Common myeloid progenitor, CD34-positive (primary cell): ENCODE measurements around the gene CABLES1.

Source experiments
- CTCF ChIA-PET: fragments of 350-600 bp; sonication (Branson Sonifier 250); formaldehyde crosslinking; loops from one replicate; lab custom pipeline; 2021; ENCODE audit warnings: antibody characterized with exemption; lab: Charles Lee
- POLR2A ChIA-PET: fragments of 350-600 bp; sonication (Branson Sonifier 250); formaldehyde crosslinking; loops from one replicate; lab custom pipeline; 2021; ENCODE audit warnings: antibody characterized with exemption; lab: Charles Lee
- DNase-seq, 3 donors: peaks; one replicate each; pipeline versions ENCODE4 v3.0.0 to v3.0.0-alpha.2; 2013
- H3K27ac ChIP-seq, 2 experiments: 1 replicate in 1 of 2; 2 replicates in 1 of 2; pipeline ENCODE4 v1.7.0; 2013; ENCODE audit warnings: inconsistent platforms in 2 of 2, low read length in 2 of 2, mild to moderate bottlenecking in 2 of 2, low read depth in 1 of 2, moderate library complexity in 1 of 2; ENCODE audit not compliant: severe bottlenecking in 2 of 2, insufficient read depth in 1 of 2, poor library complexity in 1 of 2
- H3K27me3 ChIP-seq, 5 experiments: replicated peaks in 2 of 5; 1 replicate in 3 of 5; 2 replicates in 2 of 5; pipeline versions ENCODE4 v1.6.1 to v1.7.0; 2013; ENCODE audit warnings: low read length in 4 of 5, mild to moderate bottlenecking in 2 of 5, moderate library complexity in 2 of 5, inconsistent platforms in 1 of 5; ENCODE audit not compliant: insufficient read depth in 5 of 5, control insufficient read depth in 4 of 5
- H3K36me3 ChIP-seq, 4 experiments: 1 replicate in 2 of 4; 2 replicates in 2 of 4; pipeline versions ENCODE4 v1.6.1 to v1.7.0; 2013; ENCODE audit warnings: low read length in 3 of 4, control low read depth in 1 of 4, mild to moderate bottlenecking in 1 of 4; ENCODE audit not compliant: control insufficient read depth in 4 of 4, insufficient read depth in 4 of 4
- H3K4me1 ChIP-seq, 4 experiments: 1 replicate in 3 of 4; 2 replicates in 1 of 4; pipeline versions ENCODE4 v1.6.1 to v1.7.1; 2013; ENCODE audit warnings: low read length in 3 of 4, mild to moderate bottlenecking in 3 of 4, control low read depth in 1 of 4, inconsistent platforms in 1 of 4, moderate library complexity in 1 of 4; ENCODE audit not compliant: control insufficient read depth in 4 of 4, insufficient read depth in 4 of 4; ENCODE audit errors: control extremely low read depth in 1 of 4
- H3K4me3 ChIP-seq, 7 experiments: 1 replicate in 4 of 7; 2 replicates in 3 of 7; pipeline versions ENCODE4 v1.5.1 to v1.7.0; 2013; ENCODE audit warnings: mild to moderate bottlenecking in 7 of 7, low read length in 6 of 7, moderate library complexity in 6 of 7, inconsistent platforms in 2 of 7, low read depth in 2 of 7, control low read depth in 1 of 7; ENCODE audit not compliant: insufficient read depth in 4 of 7, control insufficient read depth in 1 of 7; ENCODE audit errors: extremely low read depth in 1 of 7
- H3K9me3 ChIP-seq, 5 experiments: 1 replicate in 4 of 5; 2 replicates in 1 of 5; pipeline versions ENCODE4 v1.6.1 to v1.7.1; 2013; ENCODE audit warnings: low read length in 4 of 5, mild to moderate bottlenecking in 2 of 5, inconsistent platforms in 1 of 5, low read depth in 1 of 5, moderate library complexity in 1 of 5; ENCODE audit not compliant: control insufficient read depth in 4 of 5, insufficient read depth in 2 of 5; ENCODE audit errors: control extremely low read depth in 1 of 5
- WGBS: methylation state at CpG from one replicate; pipeline ENCODE4 v1.1.5; 2013; ENCODE audit not compliant: insufficient coverage; 5-methylcytosine and 5-hydroxymethylcytosine counted together

Gene CABLES1

GRCh38 chr18:23277399-23277798 lies 142.1 kb downstream of the CABLES1 start:
- no peak for DNase-seq

GRCh38 chr18:23279931-23280330 lies 144.6 kb downstream of the CABLES1 start:
- Histone ChIP-seq H3K27me3 (no peaks in the 10 kb centered on the region), H3K36me3 (peaks cover 0 to 5% (median 0%) of the 10 kb centered on the region in 4 experiments), H3K4me3 (no peak overlapping the region), H3K27ac (no peak overlapping the region), H3K9me3 (peaks cover 0 to 12% (median 9%) of the 10 kb centered on the region in 5 experiments), H3K4me1 (peaks cover 0 to 5% (median 4%) of the 10 kb centered on the region in 4 experiments)
- POLR2A ChIA-PET: interaction anchor here (0.7 kb wide), 1 partner anchor 75 kb away, joined by 3 read pairs; no protein-coding TSS in a partner anchor
- WGBS: 75% methylated on average over 11 of the region's 12 CpGs
- DNase-seq: no peak
- CTCF ChIA-PET: interaction anchor here (1.0 to 2.3 kb wide), 4 partner anchors 14 to 73 kb away, joined by 3 to 7 read pairs (median 3); no protein-coding TSS in a partner anchor

More at GRCh38 chr18:23277399-23277798, 142.1 kb downstream of the CABLES1 start:
- peaks cover 0 to 12% (median 9%) of the 10 kb centered on the region in 5 experiments for H3K9me3 ChIP-seq
- H3K4me1 ChIP-seq: peaks cover 0 to 5% (median 4%) of the 10 kb centered on the region in 4 experiments
- ChIA-PET CTCF (interaction anchor here (1.3 kb wide), 1 partner anchor 45 kb away, joined by 3 read pairs; no protein-coding TSS in a partner anchor), POLR2A (no interaction called here)
- no peak overlapping the region for H3K27ac ChIP-seq
- H3K4me3 ChIP-seq: no peak overlapping the region
- no peaks in the 10 kb centered on the region for H3K27me3 ChIP-seq
- H3K36me3 ChIP-seq: peaks cover 0 to 5% (median 0%) of the 10 kb centered on the region in 4 experiments

- 100% methylated on average over 1 of the region's 5 CpGs for WGBS
- Histone ChIP-seq H3K9me3 (peaks cover 0 to 12% (median 9%) of the 10 kb centered on the region in 5 experiments), H3K36me3 (peaks cover 0 to 5% (median 0%) of the 10 kb centered on the region in 4 experiments), H3K27me3 (no peaks in the 10 kb centered on the region), H3K4me1 (peaks cover 0 to 5% (median 4%) of the 10 kb centered on the region in 4 experiments), H3K4me3 (no peak overlapping the region), H3K27ac (no peak overlapping the region)
- ChIA-PET CTCF (interaction anchor here (1.0 to 2.3 kb wide), 3 partner anchors 15 to 72 kb away, joined by 3 to 7 read pairs (median 3); no protein-coding TSS in a partner anchor), POLR2A (interaction anchor here (0.7 kb wide), 1 partner anchor 74 kb away, joined by 3 read pairs; no protein-coding TSS in a partner anchor)
- DNase-seq: no peak
These were observed 145.6 kb downstream of the CABLES1 start for GRCh38 chr18:23280844-23281243.

GRCh38 chr18:23281626-23282436 lies 146.5 kb downstream of the CABLES1 start:
- peaks cover 0 to 5% (median 0%) of the 10 kb centered on the region in 4 experiments for H3K36me3 ChIP-seq
- H3K27ac ChIP-seq: no peak overlapping the region
- no peak overlapping the region for H3K4me3 ChIP-seq
- peaks cover 0 to 5% (median 4%) of the 10 kb centered on the region in 4 experiments for H3K4me1 ChIP-seq
- H3K9me3 ChIP-seq: peaks cover 0 to 10% (median 8%) of the 10 kb centered on the region in 5 experiments
- POLR2A ChIA-PET: no interaction called here
- CTCF ChIA-PET: no interaction called here
- no peaks in the 10 kb centered on the region for H3K27me3 ChIP-seq
- WGBS: 96% methylated on average over 9 of the region's 14 CpGs
- no peak for DNase-seq

GRCh38 chr18:23282437-23282781 lies 147.1 kb downstream of the CABLES1 start:
- ChIA-PET CTCF (interaction anchor here (0.6 kb wide), 1 partner anchor 11 kb away, joined by 3 read pairs; no protein-coding TSS in a partner anchor), POLR2A (no interaction called here)
- H3K27me3 ChIP-seq: no peaks in the 10 kb centered on the region
- DNase-seq: no peak
- H3K4me1 ChIP-seq: peaks cover 0 to 5% (median 4%) of the 10 kb centered on the region in 4 experiments
- 93% methylated on average over 3 of the region's 6 CpGs for WGBS
- H3K36me3 ChIP-seq: peaks cover 0 to 2% (median 0%) of the 10 kb centered on the region in 4 experiments
- H3K9me3 ChIP-seq: peaks cover 0 to 8% (median 5%) of the 10 kb centered on the region in 5 experiments
- H3K4me3 ChIP-seq: no peak overlapping the region
- H3K27ac ChIP-seq: no peak overlapping the region

GRCh38 chr18:23283916-23284430 lies 148.7 kb downstream of the CABLES1 start:
- Histone ChIP-seq H3K27ac (no peak overlapping the region), H3K9me3 (no peaks in the 10 kb centered on the region), H3K27me3 (no peaks in the 10 kb centered on the region), H3K4me3 (no peak overlapping the region), H3K4me1 (peaks cover 0 to 5% (median 4%) of the 10 kb centered on the region in 4 experiments), H3K36me3 (no peaks in the 10 kb centered on the region)
- ChIA-PET CTCF (no interaction called here), POLR2A (no interaction called here)
- DNase-seq: no peak
- WGBS: 100% methylated on average over 1 of the region's 2 CpGs
